Measurements from ENCODE around the gene RGMA.

Gene RGMA, protein sequence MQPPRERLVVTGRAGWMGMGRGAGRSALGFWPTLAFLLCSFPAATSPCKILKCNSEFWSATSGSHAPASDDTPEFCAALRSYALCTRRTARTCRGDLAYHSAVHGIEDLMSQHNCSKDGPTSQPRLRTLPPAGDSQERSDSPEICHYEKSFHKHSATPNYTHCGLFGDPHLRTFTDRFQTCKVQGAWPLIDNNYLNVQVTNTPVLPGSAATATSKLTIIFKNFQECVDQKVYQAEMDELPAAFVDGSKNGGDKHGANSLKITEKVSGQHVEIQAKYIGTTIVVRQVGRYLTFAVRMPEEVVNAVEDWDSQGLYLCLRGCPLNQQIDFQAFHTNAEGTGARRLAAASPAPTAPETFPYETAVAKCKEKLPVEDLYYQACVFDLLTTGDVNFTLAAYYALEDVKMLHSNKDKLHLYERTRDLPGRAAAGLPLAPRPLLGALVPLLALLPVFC

DNA sequence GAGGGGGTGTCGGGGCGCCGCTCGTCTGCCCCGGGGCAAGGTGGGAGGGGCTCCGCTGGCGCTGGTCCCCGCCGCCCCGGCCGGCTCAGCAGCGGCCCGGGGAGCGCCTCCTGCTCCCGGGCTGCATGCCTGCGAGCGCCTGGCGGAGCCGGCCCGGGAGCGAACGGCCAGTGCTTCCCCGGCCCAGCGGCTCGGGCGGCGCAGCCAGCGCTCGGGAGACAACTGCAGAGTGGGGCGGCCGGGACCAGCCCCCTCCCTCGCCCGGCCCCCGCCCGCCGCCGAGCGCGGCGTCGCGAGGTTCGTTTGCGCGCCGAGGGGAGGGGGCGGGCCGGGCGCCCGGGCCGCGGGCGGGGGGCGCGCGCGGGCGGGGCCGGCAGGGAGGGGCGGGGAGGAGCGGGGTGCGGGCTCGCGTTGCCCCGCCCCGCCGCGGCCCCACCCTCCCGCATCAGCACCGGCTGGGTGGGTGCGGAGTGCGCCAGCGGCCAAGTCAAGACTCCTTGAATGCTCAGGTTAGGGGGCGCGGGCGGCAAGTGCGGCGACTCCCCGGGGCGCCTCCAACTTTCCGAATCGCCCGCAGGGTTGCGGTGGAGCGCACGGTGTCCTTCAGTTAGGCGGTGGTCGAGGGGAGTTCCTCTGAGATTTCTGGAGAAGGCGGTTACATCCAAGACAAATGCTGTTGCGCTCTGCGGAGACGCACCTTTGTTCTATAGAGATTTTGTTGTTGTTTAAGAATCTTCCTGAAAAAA lies at the start of gene RGMA:
TSS of gene RGMA (minus strand) at position 231 of the 746 bp plus-strand sequence. CDS start 279 bp downstream, outside the sequence.
- no peak for DNase-seq (ENCODE audit: low read depth)
- TF ChIP-seq, protein P1, sequence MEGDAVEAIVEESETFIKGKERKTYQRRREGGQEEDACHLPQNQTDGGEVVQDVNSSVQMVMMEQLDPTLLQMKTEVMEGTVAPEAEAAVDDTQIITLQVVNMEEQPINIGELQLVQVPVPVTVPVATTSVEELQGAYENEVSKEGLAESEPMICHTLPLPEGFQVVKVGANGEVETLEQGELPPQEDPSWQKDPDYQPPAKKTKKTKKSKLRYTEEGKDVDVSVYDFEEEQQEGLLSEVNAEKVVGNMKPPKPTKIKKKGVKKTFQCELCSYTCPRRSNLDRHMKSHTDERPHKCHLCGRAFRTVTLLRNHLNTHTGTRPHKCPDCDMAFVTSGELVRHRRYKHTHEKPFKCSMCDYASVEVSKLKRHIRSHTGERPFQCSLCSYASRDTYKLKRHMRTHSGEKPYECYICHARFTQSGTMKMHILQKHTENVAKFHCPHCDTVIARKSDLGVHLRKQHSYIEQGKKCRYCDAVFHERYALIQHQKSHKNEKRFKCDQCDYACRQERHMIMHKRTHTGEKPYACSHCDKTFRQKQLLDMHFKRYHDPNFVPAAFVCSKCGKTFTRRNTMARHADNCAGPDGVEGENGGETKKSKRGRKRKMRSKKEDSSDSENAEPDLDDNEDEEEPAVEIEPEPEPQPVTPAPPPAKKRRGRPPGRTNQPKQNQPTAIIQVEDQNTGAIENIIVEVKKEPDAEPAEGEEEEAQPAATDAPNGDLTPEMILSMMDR (conservative IDR thresholded peaks at IDR 0.05; ENCODE audit: low read depth, low read length): no peak
- no peak within 1 kb of the TSS for H3K4me3 ChIP-seq (ENCODE audit: low read depth, low read length)

DNA sequence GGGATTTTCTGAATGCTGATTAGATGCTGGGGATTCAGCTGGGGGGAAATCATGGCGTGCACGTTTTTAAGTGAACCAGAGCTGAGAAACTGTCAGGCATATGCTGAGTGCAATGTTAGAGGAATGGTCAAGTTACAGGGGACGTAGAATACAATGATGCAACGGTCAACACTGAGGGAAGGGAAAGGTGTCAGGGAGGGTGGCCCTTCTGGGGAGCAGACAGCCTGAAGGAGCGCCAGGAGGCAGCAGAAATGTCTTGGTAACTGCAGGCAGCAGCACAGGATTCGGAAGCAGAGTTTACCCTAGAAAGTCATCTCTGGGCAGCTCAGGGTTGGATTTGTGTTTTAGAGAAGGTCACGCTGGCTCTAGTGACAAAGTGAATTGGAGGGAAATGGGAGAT lies 47.6 kb upstream of the RGMA start:
- H3K4me3 ChIP-seq (ENCODE audit: low read depth, low read length): no peak overlapping the region
- DNase-seq (ENCODE audit: low read depth): no peak
- TF ChIP-seq, protein P1 (conservative IDR thresholded peaks at IDR 0.05; ENCODE audit: low read depth, low read length): no peak

- TF ChIP-seq, protein P1 (conservative IDR thresholded peaks at IDR 0.05; ENCODE audit: low read depth, low read length): no peak
- no peak for DNase-seq (ENCODE audit: low read depth)
- H3K4me3 ChIP-seq (ENCODE audit: low read depth, low read length): no peak overlapping the region
Measured at GRCh38 chr15:93135997-93136397, 47.0 kb upstream of the RGMA start.

DNA sequence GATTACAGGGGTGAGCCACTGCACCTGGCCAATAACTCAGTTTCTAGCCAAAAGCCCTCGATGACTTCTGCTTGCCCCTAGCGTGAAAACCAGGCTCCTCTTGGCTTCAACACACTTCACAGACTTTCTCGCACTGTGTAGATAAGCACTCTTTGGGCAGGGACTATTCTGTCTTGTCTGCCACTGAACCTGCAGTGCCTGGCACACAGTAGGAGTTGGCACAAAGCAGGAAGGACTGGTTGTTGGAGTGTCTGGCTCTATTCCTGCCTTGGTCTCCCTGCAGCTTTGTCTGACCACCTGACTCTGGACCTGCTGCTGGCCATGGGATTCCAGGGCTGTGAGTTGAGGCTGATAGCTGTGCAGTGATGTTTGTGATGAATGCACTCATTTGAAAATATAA lies 46.4 kb upstream of the RGMA start:
- DNase-seq (ENCODE audit: low read depth): no peak
- TF ChIP-seq, protein P1 (conservative IDR thresholded peaks at IDR 0.05; ENCODE audit: low read depth, low read length): no peak
- H3K4me3 ChIP-seq (ENCODE audit: low read depth, low read length): no peak overlapping the region

DNA sequence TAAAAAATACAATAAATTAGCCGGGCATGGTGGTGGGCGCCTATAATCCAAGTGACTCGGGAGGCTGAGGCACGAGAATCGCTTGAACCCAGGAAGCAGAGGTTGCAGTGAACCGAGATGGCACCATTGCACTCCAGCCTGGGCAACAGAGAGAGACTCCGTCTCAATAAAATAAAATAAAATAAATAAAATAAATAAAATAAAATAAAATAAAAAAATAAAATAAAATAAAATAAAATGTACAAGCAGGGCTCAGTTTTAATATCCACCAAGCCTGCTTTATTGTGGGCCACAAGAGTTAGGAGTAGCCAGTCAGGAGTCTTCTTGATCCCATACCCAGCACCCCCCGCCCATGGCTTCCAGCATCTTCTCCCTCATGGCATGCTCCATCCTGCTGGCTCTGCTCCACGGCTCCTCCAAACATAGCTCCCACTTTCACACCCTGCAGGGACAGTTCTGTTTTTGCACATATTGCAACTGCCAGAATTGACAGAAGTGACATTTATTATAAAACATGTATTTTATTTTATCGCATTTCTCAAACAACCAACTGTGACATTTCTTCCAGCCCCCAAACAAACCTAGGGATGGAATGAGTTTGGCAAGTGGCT lies 42.6 kb upstream of the RGMA start:
- H3K4me3 ChIP-seq (ENCODE audit: low read depth, low read length): no peak overlapping the region
- DNase-seq (ENCODE audit: low read depth): no peak
- TF ChIP-seq, protein P1 (conservative IDR thresholded peaks at IDR 0.05; ENCODE audit: low read depth, low read length): no peak

DNA sequence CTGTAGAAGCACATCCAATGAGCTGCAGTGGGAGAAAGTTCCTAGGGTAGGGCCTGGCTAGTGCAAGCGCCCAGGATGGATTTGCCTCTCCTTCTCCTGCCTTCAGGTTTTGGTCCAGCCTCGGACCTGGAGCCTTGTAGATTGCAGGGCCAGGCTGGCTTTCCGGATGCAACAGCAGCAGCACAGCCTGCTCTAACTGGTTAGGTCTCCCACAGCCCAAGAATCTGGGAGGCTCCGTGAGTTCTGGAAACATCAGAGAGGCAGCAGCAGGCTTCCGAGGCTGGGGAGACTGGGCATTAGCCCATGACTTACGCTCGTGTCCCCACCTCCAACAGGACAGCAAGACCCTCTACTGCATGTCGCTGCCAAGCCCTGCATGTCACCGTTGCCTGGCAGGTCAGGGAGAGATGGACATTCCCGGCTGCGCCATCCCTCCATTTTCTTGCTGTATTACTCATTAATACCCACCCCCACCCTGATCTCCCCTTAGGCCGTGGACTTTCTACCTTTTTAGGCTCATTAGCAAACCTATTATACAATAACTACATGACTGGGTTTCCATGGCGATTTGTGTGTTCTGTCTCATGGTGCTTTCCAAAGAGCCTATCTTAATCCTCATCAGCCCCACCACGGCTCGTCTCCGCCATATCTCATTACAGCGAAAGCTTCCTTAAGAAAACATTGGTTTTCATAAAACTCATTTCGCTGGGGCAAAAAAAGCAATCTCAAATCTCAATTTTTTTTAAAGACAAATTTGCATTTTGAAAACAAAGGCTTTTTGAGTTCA lies 40.9 kb upstream of the RGMA start:
- H3K4me3 ChIP-seq (ENCODE audit: low read depth, low read length): no peak overlapping the region
- DNase-seq (ENCODE audit: low read depth): no peak
- TF ChIP-seq, protein P1 (conservative IDR thresholded peaks at IDR 0.05; ENCODE audit: low read depth, low read length): no peak
